Spleen (tissue), 7 donors: ENCODE measurements around the gene FAM200B.

ENCODE experiments used
- CTCF ChIP-seq, 11 experiments: fragments of 200-600 bp in 7 of 11; fragments of 450-650 bp in 4 of 11; sonication (generic) in 4 of 11; IDR thresholded peaks in 8 of 11; conservative IDR thresholded peaks in 3 of 11; 1 replicate in 7 of 11; 2 replicates in 4 of 11; pipeline versions ENCODE4 v1.4.0 to v1.8.0; 2016 to 2021; ENCODE audit warnings: antibody characterized with exemption in 11 of 11, inconsistent platforms in 4 of 11, mild to moderate bottlenecking in 1 of 11
- POLR2AphosphoS5 ChIP-seq, 3 donors: sonication (generic); formaldehyde crosslinking; IDR thresholded peaks; one replicate each; pipeline ENCODE4 v1.5.1; 2017; ENCODE audit warnings: antibody characterized with exemption in 3 of 3
- donor health status: DM: no; HTN: no; CAD: no; lungs with moderate emphysema.
- donor health status: DM: no; HTN: no; CAD: no.
- donor health status: DM: no; HTN: no; CAD: no.

GRCh38 chr4:15714646-15715435 is 33.2 kb downstream of the FAM200B start:
- no peak for TF ChIP-seq CTCF (IDR thresholded peaks at IDR 0.05 in 8 of 11, conservative IDR thresholded peaks at IDR 0.05 in 3 of 11)
- TF ChIP-seq POLR2AphosphoS5 (IDR thresholded peaks at IDR 0.05): no peak
